ENCODE results near the gene SYNPO2. TPM values are rescaled to one million over a fixed set of nuclear protein-coding genes. Genes with fewer than 3 reads are reported as not detected.
A peak's percentile ranks its signal among the peaks of the same experiment; 100 is the strongest.

The SYNPO2 gene
- total and polyA plus RNA-seq, 2 of the 13 experiments (the other 11 are each of a cell fraction or from before 2014, with no cell fraction given) = not detected

- in situ Hi-C loops (cut with HindIII; ENCODE audit: extremely low pct_ligation_motif_present, low pct_unique_long_range_greater_than_20kb) = loop anchor here (5.0 to 10.0 kb wide), 2 partner anchors 173 to 245 kb away; partner anchors contain the start of gene USP53
- CTCF ChIA-PET (ENCODE audit: low intra/inter-chr PET ratio, low total read pairs) = interaction anchor here (3.0 kb wide), 1 partner anchor 244 kb away, joined by 15 read pairs; no protein-coding TSS in a partner anchor
- TF ChIP-seq, protein P1, sequence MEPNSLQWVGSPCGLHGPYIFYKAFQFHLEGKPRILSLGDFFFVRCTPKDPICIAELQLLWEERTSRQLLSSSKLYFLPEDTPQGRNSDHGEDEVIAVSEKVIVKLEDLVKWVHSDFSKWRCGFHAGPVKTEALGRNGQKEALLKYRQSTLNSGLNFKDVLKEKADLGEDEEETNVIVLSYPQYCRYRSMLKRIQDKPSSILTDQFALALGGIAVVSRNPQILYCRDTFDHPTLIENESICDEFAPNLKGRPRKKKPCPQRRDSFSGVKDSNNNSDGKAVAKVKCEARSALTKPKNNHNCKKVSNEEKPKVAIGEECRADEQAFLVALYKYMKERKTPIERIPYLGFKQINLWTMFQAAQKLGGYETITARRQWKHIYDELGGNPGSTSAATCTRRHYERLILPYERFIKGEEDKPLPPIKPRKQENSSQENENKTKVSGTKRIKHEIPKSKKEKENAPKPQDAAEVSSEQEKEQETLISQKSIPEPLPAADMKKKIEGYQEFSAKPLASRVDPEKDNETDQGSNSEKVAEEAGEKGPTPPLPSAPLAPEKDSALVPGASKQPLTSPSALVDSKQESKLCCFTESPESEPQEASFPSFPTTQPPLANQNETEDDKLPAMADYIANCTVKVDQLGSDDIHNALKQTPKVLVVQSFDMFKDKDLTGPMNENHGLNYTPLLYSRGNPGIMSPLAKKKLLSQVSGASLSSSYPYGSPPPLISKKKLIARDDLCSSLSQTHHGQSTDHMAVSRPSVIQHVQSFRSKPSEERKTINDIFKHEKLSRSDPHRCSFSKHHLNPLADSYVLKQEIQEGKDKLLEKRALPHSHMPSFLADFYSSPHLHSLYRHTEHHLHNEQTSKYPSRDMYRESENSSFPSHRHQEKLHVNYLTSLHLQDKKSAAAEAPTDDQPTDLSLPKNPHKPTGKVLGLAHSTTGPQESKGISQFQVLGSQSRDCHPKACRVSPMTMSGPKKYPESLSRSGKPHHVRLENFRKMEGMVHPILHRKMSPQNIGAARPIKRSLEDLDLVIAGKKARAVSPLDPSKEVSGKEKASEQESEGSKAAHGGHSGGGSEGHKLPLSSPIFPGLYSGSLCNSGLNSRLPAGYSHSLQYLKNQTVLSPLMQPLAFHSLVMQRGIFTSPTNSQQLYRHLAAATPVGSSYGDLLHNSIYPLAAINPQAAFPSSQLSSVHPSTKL (CRISPR knock-in tag; IDR thresholded peaks at IDR 0.05) = no peak
- TF ChIP-seq RBAK (CRISPR knock-in tag; IDR thresholded peaks at IDR 0.05) (no peak), CREB3 (CRISPR knock-in tag; IDR thresholded peaks at IDR 0.05) (no peak), CREM (IDR thresholded peaks at IDR 0.05) (no peak), CREM (CRISPR knock-in tag; IDR thresholded peaks at IDR 0.05) (no peak), RAD21 (CRISPR knock-in tag; IDR thresholded peaks at IDR 0.05) (peak; percentile 66), STAT5B (CRISPR knock-in tag; IDR thresholded peaks at IDR 0.05) (no peak), ZNF761 (CRISPR knock-in tag; conservative IDR thresholded peaks at IDR 0.05) (no peak), SMC3 (IDR thresholded peaks at IDR 0.05; ENCODE audit: low read length) (peak; percentile 83), RORA (CRISPR knock-in tag; IDR thresholded peaks at IDR 0.05) (no peak)
- TF ChIP-seq, protein P2, sequence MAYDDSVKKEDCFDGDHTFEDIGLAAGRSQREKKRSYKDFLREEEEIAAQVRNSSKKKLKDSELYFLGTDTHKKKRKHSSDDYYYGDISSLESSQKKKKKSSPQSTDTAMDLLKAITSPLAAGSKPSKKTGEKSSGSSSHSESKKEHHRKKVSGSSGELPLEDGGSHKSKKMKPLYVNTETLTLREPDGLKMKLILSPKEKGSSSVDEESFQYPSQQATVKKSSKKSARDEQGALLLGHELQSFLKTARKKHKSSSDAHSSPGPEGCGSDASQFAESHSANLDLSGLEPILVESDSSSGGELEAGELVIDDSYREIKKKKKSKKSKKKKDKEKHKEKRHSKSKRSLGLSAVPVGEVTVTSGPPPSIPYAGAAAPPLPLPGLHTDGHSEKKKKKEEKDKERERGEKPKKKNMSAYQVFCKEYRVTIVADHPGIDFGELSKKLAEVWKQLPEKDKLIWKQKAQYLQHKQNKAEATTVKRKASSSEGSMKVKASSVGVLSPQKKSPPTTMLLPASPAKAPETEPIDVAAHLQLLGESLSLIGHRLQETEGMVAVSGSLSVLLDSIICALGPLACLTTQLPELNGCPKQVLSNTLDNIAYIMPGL (CRISPR knock-in tag; IDR thresholded peaks at IDR 0.05; ENCODE audit: borderline replicate concordance in 1 of 2, low read depth in 1 of 2) = 0 out of 4 replicates have a peak, but pooled peaks of 1 of the 2 experiments have one; percentile 20
Measured at GRCh38 chr4:119041951-119042560, 153.4 kb downstream of the SYNPO2 start.

More at GRCh38 chr4:119041951-119042560, 153.4 kb downstream of the SYNPO2 start:
- peak; percentile 66 for DNase-seq (ENCODE audit: low spot score)
- Histone ChIP-seq H3K4me1 (ENCODE audit: insufficient read depth, low read length) (no peaks in the 10 kb centered on the region), H3K27ac (ENCODE audit: extremely low read length, insufficient read depth, low read length) (no peak overlapping the region), H3K4me2 (ENCODE audit: low read depth, low read length) (0 out of 2 replicates have a peak overlapping the region, but pooled peaks have one; percentile 10), H3K36me3 (replicated peaks in 1 of 2; ENCODE audit: control insufficient read depth in 1 of 2, insufficient read depth in 2 of 2, low read length in 2 of 2) (no peaks in the 10 kb centered on the region), H4K20me1 (ENCODE audit: insufficient read depth, low read length) (no peaks in the 10 kb centered on the region), H2AFZ (ENCODE audit: low read length) (no peak overlapping the region), H3K9me3 (ENCODE audit: low read length) (no peaks in the 10 kb centered on the region), H3K4me3 (replicated peaks in 1 of 3; ENCODE audit: insufficient read depth in 1 of 3, low read depth in 2 of 3, low read length in 3 of 3) (no peak overlapping the region), H3K9ac (ENCODE audit: insufficient read depth, low read depth, low read length) (no peak overlapping the region), H3K27me3 (ENCODE audit: control insufficient read depth in 1 of 2, insufficient read depth in 2 of 2, low read length in 2 of 2) (0 out of 5 replicates have a peak, but pooled peaks cover 0 to 4% of the 10 kb centered on the region in 2 experiments), H3K79me2 (ENCODE audit: insufficient read depth, low read length) (no peaks in the 10 kb centered on the region)
- intact Hi-C loops (cut with micrococcal nuclease; ENCODE audit: unreplicated experiment) = loop anchor here (1.0 to 10.0 kb wide), 3 partner anchors 103 to 244 kb away; no protein-coding TSS in a partner anchor
- peak; percentile 96 for ATAC-seq
- peak; percentile 64 for FAIRE-seq
- under 1% methylated on average over 6 of the region's 6 CpGs for WGBS (ENCODE audit: low lambda C conversion rate)
- POLR2A ChIA-PET = interaction anchor here (1.0 kb wide), 1 partner anchor 171 kb away, joined by 5 read pairs; the partner anchor contains the start of gene USP53
- BruUV-seq (replicated peaks) = no TSS peak

Data from HepG2 (cell line).